ENCODE measurements around the gene LYRM4. TPM values are rescaled to one million over a fixed set of nuclear protein-coding genes. Genes with fewer than 3 reads are reported as not detected.

The LYRM4 gene
- total RNA-seq, 2 experiments from 2014 or later, result 24.8 to 28.1 TPM

- Mint-ChIP-seq H3K27ac (no peak overlapping the region), H3K27me3 (no peaks in the 10 kb centered on the region), H3K4me3 (no peak overlapping the region), H3K9me3 (no peaks in the 10 kb centered on the region), H3K36me3 (ENCODE audit: low read depth) (no peaks in the 10 kb centered on the region), H3K4me1 (ENCODE audit: low read depth) (peaks cover 51% of the 10 kb centered on the region)
- no peak for TF ChIP-seq CTCF (IDR thresholded peaks at IDR 0.05)
- ChIA-PET POLR2A (interaction anchor here (0.5 kb wide), 1 partner anchor 110 kb away, joined by 4 read pairs; no protein-coding TSS in a partner anchor), CTCF (no interaction called here)
- intact Hi-C loops (cut with DNase I, micrococcal nuclease), result no loop called here
- peaks cover 5% of the 10 kb centered on the region for H3K4me1 ChIP-seq (ENCODE audit: insufficient read depth, low read length)
- no peaks in the 10 kb centered on the region for H3K9me3 ChIP-seq (ENCODE audit: control insufficient read depth in 1 of 2, insufficient read depth in 1 of 2, low read length in 2 of 2)
- H3K27me3 ChIP-seq (ENCODE audit: control insufficient read depth in 1 of 2, insufficient read depth in 2 of 2, low read length in 2 of 2), result no peaks in the 10 kb centered on the region
- DNase-seq (no peak), ATAC-seq (ENCODE audit: poor library complexity) (no peak)
- H3K27ac ChIP-seq (ENCODE audit: low read depth in 1 of 2, low read length in 2 of 2), result no peak overlapping the region
- H3K4me3 ChIP-seq (ENCODE audit: low read length), result no peak overlapping the region
- H3K36me3 ChIP-seq (ENCODE audit: insufficient read depth, low read length), result no peaks in the 10 kb centered on the region
Measured at GRCh38 chr6:5285081-5285480, 24.3 kb upstream of the LYRM4 start.

GRCh38 chr6:5282191-5282623 is 21.5 kb upstream of the LYRM4 start:
- no peak overlapping the region for H3K27ac ChIP-seq (ENCODE audit: low read depth in 1 of 2, low read length in 2 of 2)
- peaks cover 5% of the 10 kb centered on the region for H3K36me3 ChIP-seq (ENCODE audit: insufficient read depth, low read length)
- Mint-ChIP-seq H3K27ac (no peak overlapping the region), H3K4me1 (ENCODE audit: low read depth) (peaks cover 55% of the 10 kb centered on the region), H3K9me3 (no peaks in the 10 kb centered on the region), H3K36me3 (ENCODE audit: low read depth) (peaks cover 4% of the 10 kb centered on the region), H3K27me3 (no peaks in the 10 kb centered on the region), H3K4me3 (no peak overlapping the region)
- no peaks in the 10 kb centered on the region for H3K27me3 ChIP-seq (ENCODE audit: control insufficient read depth in 1 of 2, insufficient read depth in 2 of 2, low read length in 2 of 2)
- DNase-seq, result no peak
- ChIA-PET CTCF (no interaction called here), POLR2A (no interaction called here)
- no peak for TF ChIP-seq CTCF (IDR thresholded peaks at IDR 0.05)
- no peak for ATAC-seq (ENCODE audit: poor library complexity)
- intact Hi-C loops (cut with DNase I, micrococcal nuclease), result no loop called here
- no peaks in the 10 kb centered on the region for H3K9me3 ChIP-seq (ENCODE audit: control insufficient read depth in 1 of 2, insufficient read depth in 1 of 2, low read length in 2 of 2)
- H3K4me3 ChIP-seq (ENCODE audit: low read length), result no peak overlapping the region
- H3K4me1 ChIP-seq (ENCODE audit: insufficient read depth, low read length), result peaks cover 14% of the 10 kb centered on the region

- peaks cover 4% of the 10 kb centered on the region for H3K36me3 Mint-ChIP-seq (ENCODE audit: low read depth)
- peaks cover 11% of the 10 kb centered on the region for H3K4me1 ChIP-seq (ENCODE audit: insufficient read depth, low read length)
- no peak for TF ChIP-seq CTCF (IDR thresholded peaks at IDR 0.05)
- CTCF ChIA-PET, result no interaction called here
- H3K4me3 Mint-ChIP-seq, result no peak overlapping the region
- no peak overlapping the region for H3K4me3 ChIP-seq (ENCODE audit: low read length)
- H3K27me3 Mint-ChIP-seq, result no peaks in the 10 kb centered on the region
- H3K27me3 ChIP-seq (ENCODE audit: control insufficient read depth in 1 of 2, insufficient read depth in 2 of 2, low read length in 2 of 2), result no peaks in the 10 kb centered on the region
- intact Hi-C loops (cut with DNase I, micrococcal nuclease), result no loop called here
- H3K36me3 ChIP-seq (ENCODE audit: insufficient read depth, low read length), result peaks cover 5% of the 10 kb centered on the region
- no peak overlapping the region for H3K27ac ChIP-seq (ENCODE audit: low read depth in 1 of 2, low read length in 2 of 2)
- no peaks in the 10 kb centered on the region for H3K9me3 ChIP-seq (ENCODE audit: control insufficient read depth in 1 of 2, insufficient read depth in 1 of 2, low read length in 2 of 2)
- H3K9me3 Mint-ChIP-seq, result no peaks in the 10 kb centered on the region
- peaks cover 51% of the 10 kb centered on the region for H3K4me1 Mint-ChIP-seq (ENCODE audit: low read depth)
- H3K27ac Mint-ChIP-seq, result no peak overlapping the region
- POLR2A ChIA-PET, result no interaction called here
- ATAC-seq (ENCODE audit: poor library complexity), result no peak
- DNase-seq, result no peak
Measured at GRCh38 chr6:5280920-5281319, 20.2 kb upstream of the LYRM4 start.

All from CD4-positive, alpha-beta T cell (primary cell).